HG02623 (cell line): ENCODE data around the gene TCF15.
"Not testable (repeated sequence)": the region's sequence is repeated elsewhere in the genome, so short reads cannot be mapped to it uniquely, and the experiment has no call there.

Source experiments
- ATAC-seq: cut with Tn5 transposase; IDR thresholded peaks from one replicate; pipeline ENCODE4 v1.9.1; 2021; ENCODE audit warnings: moderate library complexity; ENCODE audit not compliant: unreplicated experiment

The TCF15 gene

DNA sequence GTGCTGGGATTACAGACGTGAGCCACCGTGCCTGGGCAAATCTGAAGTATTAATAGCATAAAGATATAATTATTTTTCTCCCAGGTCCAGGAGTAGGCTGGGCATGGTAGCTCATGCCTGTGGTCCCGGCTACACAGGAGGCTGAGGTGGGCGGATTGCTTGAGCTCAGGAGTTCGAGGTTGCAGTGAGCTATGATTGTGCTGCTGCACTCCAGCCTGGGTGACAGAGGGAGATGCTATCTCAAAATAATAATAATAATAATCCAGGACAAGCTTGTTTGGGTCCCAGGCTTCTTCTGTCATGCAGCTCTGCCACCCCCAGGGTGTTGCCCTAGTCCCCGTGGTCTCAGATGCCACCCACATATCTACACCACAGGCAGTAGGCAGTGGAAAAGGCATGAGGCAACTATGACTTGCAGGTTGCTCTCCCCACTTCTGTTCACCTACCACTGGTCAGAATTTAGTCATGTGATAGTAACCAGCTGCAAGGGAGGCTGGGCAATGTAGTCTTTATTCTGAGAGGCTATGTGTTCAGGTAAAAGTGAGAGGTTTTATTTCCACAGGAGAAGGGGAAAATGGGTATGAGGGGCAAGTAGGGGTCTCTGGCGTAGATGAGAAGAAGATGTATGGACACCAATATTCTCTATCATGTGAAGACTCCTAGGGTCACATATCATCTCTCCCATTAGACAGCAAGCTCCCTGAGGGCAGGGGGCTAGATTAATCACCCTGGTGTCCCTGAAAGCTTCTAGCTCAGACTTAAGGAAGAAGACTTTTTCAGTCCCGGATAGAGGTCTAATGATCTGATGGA, 25.7 kb downstream of the TCF15 start:
- no peak for ATAC-seq

DNA sequence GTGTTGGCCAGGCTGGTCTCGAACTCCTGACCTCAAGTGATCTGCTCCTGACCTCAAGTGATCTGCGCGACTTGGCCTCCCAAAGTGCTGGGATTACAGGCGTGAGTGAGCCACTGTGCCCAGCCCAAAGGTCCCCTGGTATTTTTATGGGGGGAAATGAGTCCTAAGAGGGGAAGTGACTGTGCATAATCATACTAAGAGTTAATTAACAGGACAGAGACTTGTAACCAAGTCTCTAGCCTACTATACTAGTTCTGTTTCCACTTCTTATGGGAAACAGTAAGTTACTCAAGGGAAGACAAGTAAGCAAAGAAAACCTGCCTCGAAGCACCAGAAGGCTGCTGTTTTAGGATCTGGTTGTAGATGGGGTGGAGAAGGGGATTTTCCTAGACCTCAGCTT, 27.9 kb downstream of the TCF15 start:
- ATAC-seq = no peak

DNA sequence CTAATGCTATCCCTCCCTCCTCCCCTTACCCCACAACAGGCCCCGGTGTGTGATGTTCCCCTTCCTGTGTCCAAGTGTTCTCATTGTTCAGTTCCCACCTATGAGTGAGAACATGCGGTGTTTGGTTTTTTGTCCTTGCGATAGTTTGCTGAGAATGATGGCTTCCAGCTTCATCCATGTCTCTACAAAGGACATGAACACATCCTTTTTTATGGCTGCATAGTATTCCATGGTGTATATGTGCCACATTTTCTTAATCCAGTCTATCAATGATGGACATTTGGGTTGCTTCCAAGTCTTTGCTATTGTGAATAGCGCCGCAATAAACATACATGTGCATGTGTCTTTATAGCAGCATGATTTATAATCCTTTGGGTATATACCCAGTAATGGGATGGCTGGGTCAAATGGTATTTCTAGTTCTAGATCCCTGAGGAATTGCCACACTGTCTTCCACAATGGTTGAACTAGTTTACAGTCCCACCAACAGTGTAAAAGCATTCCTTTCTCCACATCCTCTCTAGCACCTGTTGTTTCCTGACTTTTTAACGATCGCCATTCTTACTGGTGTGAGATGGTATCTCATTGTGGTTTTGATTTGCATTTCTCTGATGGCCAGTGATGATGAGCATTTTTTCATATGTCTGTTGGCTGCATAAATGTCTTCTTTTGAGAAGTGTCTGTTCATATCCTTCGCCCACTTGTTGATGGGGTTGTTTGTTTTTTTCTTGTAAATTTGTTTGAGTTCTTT, 31.0 kb downstream of the TCF15 start:
- not testable (repeated sequence) for ATAC-seq

DNA sequence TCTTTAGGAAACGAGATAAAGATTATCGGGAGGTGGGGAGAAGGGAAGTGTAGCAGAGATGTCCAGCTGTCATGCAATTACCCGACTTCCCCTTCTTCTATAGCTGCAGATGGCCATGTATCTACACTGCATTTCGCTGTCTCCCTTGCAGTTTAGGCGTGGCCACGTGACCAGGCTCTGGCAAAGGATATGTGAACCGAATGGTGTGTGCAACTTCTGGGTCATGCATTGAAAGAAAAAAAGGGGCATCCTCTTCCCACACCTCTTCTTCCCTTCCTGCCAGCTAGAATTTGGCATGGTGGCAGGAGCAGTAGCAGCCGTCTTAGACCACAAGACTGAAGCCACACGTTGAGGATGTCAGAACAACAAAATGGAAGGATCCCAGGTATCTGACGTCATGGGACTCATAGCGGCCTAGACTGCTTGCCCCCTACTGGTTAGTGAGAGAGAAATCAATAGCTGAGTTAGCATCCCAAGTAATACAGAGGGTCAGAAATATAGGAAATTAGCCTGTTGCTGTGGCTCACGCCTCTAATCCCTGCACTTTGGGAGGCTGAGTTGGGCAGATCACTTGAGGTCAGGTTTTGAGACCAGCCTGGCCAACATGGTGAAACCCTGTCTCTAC, 32.8 kb downstream of the TCF15 start:
- no peak for ATAC-seq

DNA sequence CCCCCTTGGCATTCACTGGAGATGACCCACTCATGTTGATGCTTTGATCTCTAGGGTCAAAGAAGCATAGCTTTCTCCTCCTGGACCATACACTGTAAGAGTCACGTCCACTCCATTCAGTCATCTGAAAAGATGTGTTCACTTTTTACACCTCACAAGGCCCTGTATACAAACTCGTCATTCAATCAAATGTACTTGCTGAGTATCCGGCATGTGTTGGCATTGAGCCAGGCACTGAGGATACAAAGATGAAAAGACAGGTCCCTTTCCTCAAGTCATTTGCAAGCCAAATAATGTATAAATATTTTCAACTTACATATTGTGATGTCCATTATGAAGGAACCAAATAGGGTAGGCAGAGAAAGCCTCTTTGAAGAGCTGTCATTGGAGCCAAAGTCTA, 34.0 kb downstream of the TCF15 start:
- ATAC-seq = no peak

DNA sequence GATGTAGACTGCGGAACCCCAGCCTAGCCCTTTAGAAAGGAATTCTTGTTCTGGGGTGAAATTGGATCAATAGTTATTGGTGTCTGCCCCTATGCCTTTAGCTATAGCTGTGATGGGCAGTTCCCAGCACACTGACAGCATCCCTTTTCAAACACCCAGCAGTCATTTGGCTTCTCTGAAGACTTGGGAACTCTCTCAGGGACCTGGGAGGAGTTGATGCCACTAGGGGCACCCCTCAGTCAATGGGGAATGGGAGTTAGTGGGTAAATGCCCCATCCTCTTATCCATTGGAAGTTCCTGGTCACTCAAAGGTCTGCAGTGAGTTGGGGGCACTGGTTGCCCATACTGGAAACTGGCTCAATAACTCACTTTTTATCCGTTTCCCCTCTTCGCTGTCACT, 34.9 kb downstream of the TCF15 start:
- no peak for ATAC-seq

DNA sequence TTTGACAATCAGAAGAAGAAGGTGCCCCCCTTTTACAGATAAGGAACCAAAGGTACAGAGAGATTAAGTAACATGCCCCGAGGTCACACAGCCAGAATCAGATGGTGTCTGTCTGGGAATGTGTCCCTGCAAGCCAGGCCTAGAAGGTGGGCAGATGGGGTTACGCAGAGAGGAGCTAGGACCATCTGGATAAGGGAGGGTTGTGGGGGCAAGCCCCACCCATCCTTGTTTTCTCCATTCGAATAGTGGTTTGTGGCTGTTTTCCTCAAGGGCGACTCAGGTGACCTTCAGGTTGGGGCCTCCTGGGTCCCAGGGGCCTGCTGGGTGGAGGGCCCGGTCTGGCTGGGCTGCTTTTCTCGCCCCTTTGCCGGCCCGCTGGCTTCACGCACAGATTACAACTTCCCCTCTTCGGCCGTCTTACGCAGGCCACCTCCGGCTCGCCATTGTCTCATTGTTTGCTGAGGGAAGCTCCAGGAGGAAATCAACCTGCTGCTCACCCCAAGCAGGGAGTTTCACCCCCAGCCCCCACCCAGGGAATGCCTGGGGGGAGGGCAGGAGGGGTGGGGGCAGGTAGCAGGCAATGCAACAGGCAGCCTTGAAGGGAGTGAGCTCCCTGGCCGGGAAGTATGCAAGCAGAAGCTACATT, 35.7 kb downstream of the TCF15 start:
- no peak for ATAC-seq

DNA sequence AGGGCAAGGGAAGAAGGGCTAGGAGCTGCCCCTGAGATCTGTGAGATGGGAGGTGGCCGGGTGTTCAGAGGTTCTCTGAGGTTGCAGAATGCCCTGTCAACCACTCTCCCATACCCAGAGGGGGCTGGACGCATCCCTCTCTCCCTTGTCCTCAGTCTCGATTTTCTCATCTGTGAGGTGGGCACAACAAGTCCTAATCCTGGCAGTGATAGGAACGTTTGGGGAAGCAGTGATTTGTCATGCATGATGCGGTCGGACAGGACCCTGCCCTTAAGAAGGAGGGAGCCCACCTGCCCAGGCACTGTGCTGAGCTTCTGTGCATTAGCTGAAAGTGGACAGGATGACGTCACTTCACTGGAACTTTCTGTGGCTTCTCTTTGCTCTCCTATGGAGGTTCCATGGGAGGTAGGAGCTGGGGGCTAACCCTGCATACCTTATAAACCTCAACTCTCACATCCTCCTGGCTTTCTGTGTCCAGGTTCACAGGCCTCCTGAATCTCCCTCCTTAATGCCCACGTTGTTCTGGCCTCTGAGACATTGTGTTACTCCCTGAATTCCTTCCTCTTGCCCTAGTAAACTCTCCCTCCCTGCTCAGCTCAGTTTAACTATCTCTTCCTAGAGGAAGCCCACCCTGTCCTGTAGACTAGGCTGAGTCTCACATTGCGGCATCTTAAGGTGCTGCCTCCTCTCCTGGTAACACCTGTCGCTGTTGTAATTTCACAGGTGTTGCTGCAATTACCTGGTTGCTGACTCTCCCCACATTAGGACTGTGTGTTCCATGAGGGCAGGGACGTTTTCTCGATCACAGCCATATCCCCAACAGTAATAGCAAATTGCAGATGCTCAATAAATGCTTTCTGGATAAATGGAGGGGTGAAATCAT, 36.5 kb downstream of the TCF15 start:
- ATAC-seq = no peak

DNA sequence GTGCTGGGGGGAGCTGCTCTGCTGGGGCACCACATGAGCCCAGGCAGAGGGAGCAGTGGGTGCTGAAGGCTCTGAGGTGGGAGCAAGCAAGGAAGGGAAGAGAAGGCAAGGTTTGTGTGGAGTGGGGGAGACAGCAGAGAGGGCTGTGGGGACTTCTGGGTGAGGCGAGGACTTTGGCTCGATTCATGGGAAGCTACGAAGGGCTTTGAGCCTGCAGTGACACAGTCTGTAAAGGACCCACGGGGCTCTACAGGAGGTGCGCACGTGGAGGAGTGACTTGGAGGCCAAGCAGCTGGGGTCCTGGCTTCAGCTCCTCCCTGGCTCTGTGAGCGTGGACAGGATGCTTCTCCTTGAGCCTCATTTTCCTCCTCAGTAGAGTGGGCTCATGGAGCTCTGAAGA, 37.4 kb downstream of the TCF15 start:
- ATAC-seq = no peak

DNA sequence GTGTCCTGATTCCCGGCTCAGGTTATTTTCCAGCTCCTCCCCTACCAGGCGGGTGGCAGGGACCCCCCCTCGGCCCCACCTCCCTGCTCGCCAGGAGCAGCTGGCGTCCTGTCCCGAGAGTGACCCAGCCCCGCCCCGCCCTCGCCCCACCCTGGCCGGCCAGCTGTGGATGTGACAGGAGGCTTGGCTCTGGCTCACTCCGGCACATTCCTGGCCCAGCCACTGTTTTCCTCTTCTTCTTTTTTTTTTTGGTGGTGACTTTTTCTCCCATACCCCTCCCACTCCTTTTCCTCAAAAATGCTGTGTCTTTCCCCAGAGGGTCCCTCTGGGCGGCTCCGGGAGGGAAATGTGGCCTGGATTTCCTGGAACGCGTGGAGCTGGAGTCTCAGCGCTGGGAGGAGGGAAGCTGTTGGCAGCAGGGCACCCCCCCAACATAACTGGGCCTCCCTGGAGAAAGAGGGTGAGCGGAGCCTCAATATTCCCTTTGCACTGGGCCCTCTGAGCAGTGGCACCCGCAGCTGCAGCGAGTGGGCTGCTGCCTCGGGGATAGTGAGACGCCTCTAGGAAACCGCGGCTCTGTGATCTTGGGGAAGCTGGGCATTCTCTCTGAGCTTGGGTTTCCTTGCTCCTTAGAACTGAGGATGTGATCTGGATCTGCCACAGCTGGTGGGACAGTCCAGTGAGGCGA, 38.2 kb downstream of the TCF15 start:
- ATAC-seq = no peak

DNA sequence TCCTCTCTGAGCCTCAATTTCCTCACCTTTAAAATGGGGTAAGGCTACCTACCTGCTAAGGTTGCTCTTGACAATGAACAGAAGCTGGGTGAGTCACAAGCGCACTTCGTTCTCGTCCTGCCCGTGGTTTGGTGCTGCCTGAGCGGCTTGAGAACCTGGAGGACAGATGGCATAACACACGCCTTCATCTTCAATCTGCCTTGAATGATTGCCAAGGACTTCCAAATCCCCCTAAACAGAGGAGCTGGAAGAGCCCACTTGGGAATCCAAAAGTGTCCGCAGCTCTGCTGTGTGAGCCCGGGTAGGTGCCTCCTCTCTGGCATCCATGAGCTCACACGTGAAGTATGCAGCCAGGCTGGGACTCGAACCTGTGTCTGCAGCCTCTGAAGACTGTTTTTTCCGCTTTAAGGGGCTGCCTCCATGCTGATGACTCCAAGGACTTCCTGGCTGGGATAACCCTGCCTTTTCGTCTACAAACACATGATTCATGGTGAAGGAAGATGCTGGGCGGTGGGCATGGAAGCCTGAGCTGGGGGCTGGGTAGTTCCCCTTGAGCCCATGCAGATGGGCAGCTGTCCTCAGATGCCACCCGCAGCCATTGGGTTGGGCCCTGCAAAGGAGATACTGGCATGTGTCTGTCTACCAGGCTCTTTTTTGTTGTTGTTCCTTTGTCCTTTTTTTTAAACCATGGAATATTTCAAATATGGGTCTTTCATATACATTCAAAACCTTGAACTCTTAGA, 41.3 kb downstream of the TCF15 start:
- no peak for ATAC-seq

DNA sequence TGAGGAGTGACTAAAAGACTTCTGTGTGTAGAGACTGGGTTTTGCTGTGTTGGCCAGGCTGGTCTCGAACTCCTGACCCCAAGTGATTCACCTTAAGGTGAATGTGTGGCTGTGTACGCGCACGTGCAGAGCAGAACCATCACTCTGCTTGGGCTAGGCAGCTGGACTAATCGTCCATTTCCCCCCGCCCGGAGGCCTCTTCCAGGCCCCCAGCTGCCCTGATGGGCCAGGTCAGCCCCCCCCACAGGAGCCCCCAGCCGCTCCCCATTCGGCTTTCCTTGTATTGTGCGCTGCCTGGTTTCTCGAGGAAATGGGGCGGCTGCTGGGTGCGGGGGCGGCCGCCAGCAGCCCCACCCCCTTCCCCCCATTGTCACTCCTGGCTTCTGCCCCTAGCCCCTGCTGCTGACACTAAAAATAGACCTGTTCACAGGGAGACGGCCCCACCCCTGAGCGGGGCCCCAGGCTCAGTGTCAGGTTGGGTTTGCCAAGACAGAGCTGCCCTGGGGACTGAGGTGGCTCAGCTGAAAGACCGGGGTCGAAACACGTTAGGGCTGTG, 41.9 kb downstream of the TCF15 start:
- ATAC-seq = no peak

DNA sequence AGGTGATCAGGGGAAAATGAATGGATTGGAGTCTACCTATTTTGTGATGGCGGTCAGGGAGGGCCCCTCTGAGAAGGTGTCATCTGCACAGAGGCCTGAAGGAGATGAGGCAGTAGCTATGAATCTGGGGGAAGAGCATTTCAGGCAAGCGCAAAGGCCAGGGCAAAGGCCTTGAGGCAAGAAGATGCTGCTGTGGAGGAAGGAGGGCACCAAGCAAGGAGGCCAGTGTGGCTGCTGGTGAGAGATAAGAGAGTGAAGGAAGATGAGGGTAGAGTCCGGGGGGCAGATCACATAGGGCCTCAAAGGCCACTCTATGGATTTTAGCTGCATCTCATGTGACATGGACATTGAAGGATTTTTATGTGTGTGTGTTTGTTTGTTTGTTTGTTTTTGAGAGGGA, 45.9 kb downstream of the TCF15 start:
- no peak for ATAC-seq

DNA sequence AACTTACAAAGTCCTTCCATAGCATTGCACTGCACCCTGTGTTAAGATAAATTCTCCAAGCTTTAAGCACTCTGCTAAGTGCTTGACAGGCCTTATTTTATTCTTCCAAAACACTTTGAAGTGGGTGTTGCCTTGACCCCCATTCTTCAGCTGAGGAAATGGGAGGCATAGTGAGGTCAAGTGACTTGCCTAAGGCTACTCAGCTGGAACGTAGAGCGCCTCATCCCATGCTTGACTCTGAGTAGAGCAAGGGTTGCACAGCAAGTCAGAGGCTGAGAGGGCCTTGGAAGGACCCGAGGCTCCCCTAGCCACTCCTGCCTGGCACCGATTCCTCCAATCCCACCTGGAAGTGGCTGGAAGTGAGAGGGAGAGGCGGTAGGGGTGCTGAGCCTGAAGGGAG, 46.9 kb downstream of the TCF15 start:
- ATAC-seq = no peak

DNA sequence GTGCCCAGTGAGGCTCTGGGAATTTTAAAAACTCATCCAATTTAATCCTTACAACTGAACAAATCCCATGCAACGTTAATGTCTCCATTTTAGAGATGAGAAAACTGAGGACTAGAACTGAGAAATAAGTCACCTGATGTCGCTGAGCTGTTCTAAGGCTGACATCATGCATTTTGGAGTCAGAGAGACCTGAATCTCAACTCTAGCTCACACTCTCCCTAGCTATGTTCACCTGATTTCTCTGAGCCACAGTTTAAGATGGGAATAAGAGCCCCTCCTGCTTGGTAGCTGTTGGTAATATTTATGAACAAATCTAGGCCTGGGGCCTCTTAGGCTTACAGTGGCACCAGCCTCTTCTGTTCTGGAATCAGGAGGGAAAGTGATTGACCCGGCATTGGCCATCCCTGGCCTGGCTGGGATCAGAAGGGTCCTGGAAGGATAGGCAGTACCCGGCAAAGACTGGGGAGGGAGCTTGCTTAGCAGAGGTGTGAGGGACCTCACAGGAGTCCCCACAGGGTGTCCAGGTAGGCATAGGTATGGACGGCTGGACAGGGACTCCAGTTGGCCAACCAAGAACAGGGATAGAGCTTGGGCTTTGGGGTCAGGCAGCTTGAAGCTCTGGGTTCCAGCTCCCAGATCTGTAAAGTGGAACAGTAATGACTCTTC, 47.7 kb downstream of the TCF15 start:
- ATAC-seq = no peak

DNA sequence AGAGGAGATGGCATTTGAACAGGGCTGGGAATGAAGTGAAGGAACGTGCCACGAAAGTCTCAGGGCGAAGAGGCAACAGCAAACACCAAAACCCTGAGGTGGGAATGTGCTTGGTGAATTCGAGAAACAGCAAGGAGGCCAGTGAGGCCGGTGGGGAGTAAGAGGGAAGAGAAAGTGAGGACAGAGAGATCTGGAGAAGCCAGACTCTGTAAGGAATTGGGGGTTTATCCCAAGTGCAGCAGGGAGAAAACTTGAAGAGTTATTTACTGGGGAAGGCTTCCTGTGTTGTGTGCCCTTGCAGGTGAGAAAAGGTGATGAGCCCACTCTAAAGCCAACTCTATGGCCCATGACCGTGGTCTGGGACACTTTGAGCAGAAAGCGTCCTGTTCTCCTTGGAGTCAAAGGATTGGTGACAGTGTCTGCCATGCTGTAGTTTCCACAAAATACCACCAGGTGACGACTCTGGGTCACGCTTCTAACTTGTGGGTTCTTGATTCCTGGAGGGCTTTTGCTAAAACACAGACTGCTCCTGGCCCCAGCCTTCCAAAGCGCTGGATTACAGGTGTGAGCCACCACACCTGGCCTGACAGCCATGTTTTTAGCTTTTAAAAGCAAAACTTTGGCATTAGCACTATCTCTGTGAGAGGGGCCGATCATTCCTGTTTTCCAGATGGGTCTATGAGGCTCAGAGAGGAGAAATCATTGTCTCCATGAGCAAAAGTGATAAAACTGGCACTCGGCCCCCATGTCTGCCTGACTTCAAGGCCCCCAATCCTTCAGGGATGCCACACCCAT, 48.5 kb downstream of the TCF15 start:
- ATAC-seq = no peak

DNA sequence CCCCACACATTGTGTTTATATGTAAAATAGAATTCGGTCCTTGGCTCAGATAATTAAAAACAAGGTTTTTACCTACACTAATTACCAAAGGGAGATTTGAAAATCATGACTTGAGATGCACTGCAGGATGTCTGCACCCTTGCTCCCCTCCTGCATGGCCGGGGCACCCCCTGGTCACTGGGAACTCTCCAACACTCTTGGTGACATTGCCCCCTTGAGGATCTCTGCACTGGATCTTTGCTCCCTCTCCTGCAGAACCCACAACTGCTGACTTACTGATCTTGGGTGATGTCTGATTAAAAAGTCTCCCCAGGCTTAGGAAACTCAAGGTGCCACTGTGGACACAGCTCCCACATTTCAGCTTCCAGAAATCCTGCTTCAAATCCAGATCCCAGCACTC, 49.4 kb downstream of the TCF15 start:
- ATAC-seq = no peak

DNA sequence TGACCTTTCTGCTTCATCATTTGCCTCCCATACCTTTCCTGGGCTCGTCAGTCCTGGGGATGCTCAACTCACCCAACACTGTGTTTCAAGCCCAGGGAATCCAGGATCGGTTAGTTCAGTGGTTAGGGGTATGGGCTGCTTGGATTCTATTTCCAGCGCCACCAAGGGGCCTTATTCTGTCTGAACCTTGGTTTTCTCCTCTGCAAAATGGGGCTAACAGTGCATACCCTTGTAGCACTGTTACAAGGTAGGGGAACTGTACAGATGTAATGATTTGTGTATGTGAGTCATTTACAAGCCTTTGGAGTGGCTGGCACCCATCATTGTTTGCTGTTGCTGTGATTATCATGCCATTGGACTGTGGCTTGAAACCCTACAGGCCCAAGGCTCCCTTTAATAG, 52.0 kb downstream of the TCF15 start:
- no peak for ATAC-seq
